Breast epithelium (tissue), 4 donors: ENCODE results near the gene KLK8. TPM values are rescaled to one million over a fixed set of nuclear protein-coding genes. Genes with fewer than 3 reads are reported as not detected.

Experiments used
- DNase-seq, 2 donors: peaks; one replicate each; pipeline ENCODE4 v3.0.0-alpha.2; 2019; ENCODE audit warnings: low spot score in 2 of 2
- H3K27ac ChIP-seq, 2 donors: fragments of 200-600 bp; sonication (generic) in 1 of 2; one replicate each; pipeline ENCODE4 v1.5.1; 2016 to 2019; ENCODE audit warnings: mild to moderate bottlenecking in 1 of 2
- H3K27me3 ChIP-seq, 2 donors: fragments of 200-600 bp; sonication (generic) in 1 of 2; one replicate each; pipeline versions ENCODE4 v1.5.1 to v1.6.0; 2017 to 2019; ENCODE audit warnings: control low read depth in 1 of 2, mild to moderate bottlenecking in 1 of 2
- H3K36me3 ChIP-seq: fragments of 200-600 bp; one replicate; pipeline ENCODE4 v1.5.1; 2019
- H3K4me1 ChIP-seq, 2 donors: fragments of 200-600 bp; sonication (generic); one replicate each; pipeline ENCODE4 v1.5.1; 2016 to 2019; ENCODE audit warnings: control low read depth in 1 of 2
- H3K4me3 ChIP-seq, 3 donors: fragments of 200-600 bp; sonication (generic); 1 replicate in 2 of 3; 2 replicates in 1 of 3; pipeline ENCODE4 v1.5.1; 2016 to 2019; ENCODE audit warnings: mild to moderate bottlenecking in 3 of 3, moderate library complexity in 2 of 3
- H3K9me3 ChIP-seq, 2 donors: fragments of 200-600 bp; sonication (generic) in 1 of 2; one replicate each; pipeline ENCODE4 v1.5.1; 2016 to 2019; ENCODE audit warnings: control low read depth in 1 of 2
- POLR2A ChIP-seq: fragments of 450-650 bp; IDR thresholded peaks from one replicate; pipeline ENCODE4 v1.6.1; 2016; ENCODE audit warnings: antibody characterized with exemption, mild to moderate bottlenecking, moderate library complexity
- POLR2AphosphoS5 ChIP-seq, 3 donors: sonication (generic); formaldehyde crosslinking; IDR thresholded peaks; one replicate each; pipeline ENCODE4 v1.6.1; 2017; ENCODE audit warnings: antibody characterized with exemption in 3 of 3
- intact Hi-C: fragments of 100-400 bp; cut with DNase I; formaldehyde crosslinking; loops from one replicate; pipeline ENCODE4 v1.15.1; 2023; ENCODE audit warnings: low total_unique reads
- total RNA-seq, 3 donors: library from RNA; depleted of rRNA; stranded (reverse); fragments of >200 nt; gene quantifications; one replicate each; pipeline ENCODE4 v1.1.0, GENCODE V29; 2016
- TF ChIP-seq, protein P1 (sequence below), 3 donors: fragments of 450-650 bp; IDR thresholded peaks; one replicate each; pipeline ENCODE4 v1.5.1; 2016 to 2017; ENCODE audit warnings: antibody characterized with exemption in 3 of 3, mild to moderate bottlenecking in 3 of 3, moderate library complexity in 3 of 3

Gene KLK8
- total RNA-seq, 3 donors from 2014 or later = 13.4 to 46.2 TPM; not detected in 1

DNA sequence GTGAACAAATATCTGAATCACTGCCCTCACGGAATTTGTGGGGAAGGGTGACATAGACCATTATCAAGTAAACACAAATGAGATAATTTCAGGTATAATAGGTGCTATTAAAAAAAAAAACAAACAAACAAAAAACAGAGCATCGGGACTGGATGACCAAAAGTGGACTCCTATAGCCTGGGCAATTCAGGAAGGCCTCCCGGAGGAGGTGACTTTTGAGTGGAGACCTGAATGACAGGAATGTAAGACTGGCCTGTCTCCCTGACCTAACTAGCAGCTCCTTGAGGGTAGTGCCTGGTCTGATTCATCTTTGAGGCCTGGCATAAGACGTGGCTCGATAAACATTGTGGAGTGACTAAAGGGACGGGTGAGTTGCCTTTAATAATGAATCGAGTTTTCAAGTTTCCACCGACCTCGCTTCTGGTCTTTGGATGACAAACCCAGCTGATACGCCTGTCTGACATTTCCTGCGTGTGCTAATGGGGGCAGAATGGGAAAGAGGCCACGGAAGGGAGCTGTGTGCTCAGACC lies 11.3 kb upstream of the KLK8 start:
- Histone ChIP-seq H3K4me3 (no peak overlapping the region), H3K4me1 (peaks cover 0 to 3% of the 10 kb centered on the region in 2 donors), H3K27me3 (peaks cover 0 to 9% of the 10 kb centered on the region in 2 donors), H3K36me3 (no peaks in the 10 kb centered on the region), H3K27ac (no peak overlapping the region), H3K9me3 (no peaks in the 10 kb centered on the region)
- TF ChIP-seq, protein P1, sequence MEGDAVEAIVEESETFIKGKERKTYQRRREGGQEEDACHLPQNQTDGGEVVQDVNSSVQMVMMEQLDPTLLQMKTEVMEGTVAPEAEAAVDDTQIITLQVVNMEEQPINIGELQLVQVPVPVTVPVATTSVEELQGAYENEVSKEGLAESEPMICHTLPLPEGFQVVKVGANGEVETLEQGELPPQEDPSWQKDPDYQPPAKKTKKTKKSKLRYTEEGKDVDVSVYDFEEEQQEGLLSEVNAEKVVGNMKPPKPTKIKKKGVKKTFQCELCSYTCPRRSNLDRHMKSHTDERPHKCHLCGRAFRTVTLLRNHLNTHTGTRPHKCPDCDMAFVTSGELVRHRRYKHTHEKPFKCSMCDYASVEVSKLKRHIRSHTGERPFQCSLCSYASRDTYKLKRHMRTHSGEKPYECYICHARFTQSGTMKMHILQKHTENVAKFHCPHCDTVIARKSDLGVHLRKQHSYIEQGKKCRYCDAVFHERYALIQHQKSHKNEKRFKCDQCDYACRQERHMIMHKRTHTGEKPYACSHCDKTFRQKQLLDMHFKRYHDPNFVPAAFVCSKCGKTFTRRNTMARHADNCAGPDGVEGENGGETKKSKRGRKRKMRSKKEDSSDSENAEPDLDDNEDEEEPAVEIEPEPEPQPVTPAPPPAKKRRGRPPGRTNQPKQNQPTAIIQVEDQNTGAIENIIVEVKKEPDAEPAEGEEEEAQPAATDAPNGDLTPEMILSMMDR (IDR thresholded peaks at IDR 0.05) = no peak
- TF ChIP-seq POLR2AphosphoS5 (IDR thresholded peaks at IDR 0.05) = no peak
- no peak for TF ChIP-seq POLR2A
- intact Hi-C loops = loop anchor here (10.0 kb wide), 1 partner anchor 78 kb away; no protein-coding TSS in a partner anchor
- DNase-seq = no peak

DNA sequence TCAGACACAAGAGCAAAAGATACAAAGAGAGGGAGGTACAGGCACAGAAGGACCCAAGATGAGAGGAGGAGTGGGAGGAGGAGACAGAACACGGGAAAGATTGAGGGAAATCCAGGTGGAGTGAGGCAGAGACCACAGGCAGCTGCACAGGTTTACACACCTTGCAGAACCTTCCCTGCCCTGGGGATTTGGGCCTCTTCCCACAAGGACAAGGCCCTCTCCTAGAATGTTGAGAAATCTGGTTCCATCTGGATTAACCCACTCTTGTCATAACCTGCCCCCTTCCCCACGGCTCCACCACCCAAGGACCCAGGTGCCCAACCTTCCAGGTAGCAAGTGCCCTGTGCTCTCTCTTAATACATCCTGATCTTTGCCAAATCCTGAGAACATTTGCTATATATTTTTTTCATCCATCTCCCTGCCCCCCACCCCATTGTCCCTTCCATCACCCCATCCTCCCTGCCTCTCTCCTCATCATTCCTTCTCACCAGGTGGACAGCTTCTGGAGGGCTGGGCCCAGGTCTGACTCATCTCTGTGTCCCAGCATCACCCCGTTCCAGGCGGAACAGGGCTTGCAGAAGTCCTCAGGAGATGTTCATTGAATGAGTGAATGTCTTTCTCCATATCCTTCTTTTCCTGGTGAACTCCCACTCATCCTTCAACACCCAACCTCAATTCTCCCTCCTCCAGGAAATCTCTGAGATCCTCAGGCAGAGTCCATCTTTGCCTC lies 8.8 kb upstream of the KLK8 start:
- Histone ChIP-seq H3K4me1 (no peaks in the 10 kb centered on the region), H3K27me3 (no peaks in the 10 kb centered on the region), H3K36me3 (no peaks in the 10 kb centered on the region), H3K9me3 (no peaks in the 10 kb centered on the region), H3K27ac (no peak overlapping the region), H3K4me3 (no peak overlapping the region)
- intact Hi-C loops = loop anchor here (10.0 kb wide), 1 partner anchor 75 kb away; no protein-coding TSS in a partner anchor
- DNase-seq = no peak
- TF ChIP-seq POLR2AphosphoS5 (IDR thresholded peaks at IDR 0.05) = no peak
- TF ChIP-seq POLR2A = no peak
- TF ChIP-seq, protein P1 (IDR thresholded peaks at IDR 0.05) = no peak

DNA sequence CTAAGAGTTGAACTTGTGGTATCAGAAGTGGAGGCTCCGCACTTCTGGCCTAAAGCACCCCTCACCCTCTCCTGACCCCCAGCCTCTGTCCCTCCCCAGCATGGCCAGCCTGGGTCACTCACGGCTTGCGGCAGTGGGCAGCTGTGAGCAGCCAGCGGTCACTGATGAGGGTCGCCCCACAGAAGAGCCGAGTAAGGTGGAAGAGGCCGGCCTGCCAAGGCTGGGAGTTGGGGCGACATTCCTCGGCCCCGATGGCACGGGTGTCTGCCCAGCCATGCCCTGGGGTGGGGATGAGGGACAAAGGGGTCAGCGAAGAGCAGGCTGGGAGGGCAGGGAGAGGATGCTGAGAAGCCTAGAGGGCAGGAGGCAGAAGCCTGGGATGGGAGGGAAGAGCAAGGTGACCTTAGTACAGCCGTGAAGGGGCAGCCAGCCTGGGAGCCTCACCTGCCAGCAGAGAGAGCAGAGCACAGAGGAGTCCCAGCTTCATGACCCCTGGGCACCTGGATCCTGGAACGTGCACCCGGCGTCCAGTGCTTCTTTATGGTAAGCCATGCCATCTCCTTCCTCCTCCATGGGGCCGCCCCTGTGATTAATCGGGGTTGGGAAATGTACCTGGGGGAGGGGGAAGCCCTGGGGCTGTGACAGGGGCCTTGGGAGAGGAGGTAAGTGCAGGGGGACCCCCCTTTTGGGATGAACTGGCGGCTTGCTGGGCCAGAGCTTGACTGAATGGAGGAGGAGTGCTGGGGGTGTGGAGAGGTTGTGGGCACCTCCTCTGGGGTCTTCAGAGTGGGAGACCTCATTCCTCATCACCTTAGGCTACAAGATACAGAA lies 7.9 kb upstream of the KLK8 start:
- no peaks in the 10 kb centered on the region for H3K27me3 ChIP-seq
- H3K9me3 ChIP-seq = no peaks in the 10 kb centered on the region
- no peaks in the 10 kb centered on the region for H3K36me3 ChIP-seq
- H3K4me1 ChIP-seq = no peaks in the 10 kb centered on the region
- DNase-seq = no peak
- TF ChIP-seq, protein P1 (IDR thresholded peaks at IDR 0.05) = no peak
- TF ChIP-seq POLR2A (no peak), POLR2AphosphoS5 (IDR thresholded peaks at IDR 0.05) (no peak)
- no peak overlapping the region for H3K4me3 ChIP-seq
- H3K27ac ChIP-seq = no peak overlapping the region
- intact Hi-C loops = no loop called here

DNA sequence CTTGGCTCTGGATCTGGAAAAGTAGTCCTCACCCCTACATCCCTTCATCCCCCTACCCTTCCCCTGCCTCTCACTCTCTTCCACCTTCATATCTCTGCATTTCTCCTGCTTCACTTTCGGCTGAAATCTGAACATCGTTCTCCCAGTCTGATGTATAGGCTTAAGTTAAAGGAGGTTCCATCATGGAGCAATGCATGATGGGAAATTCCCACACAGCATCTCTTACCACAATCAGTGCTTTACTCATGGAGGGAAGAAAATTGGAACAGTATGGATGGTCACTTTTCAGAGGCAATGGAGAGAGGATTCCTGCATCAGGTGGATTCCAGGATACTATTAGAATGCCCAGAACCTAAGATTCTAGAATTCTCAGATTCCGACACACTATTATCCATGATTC lies 6.1 kb upstream of the KLK8 start:
- Histone ChIP-seq H3K4me3 (no peak overlapping the region), H3K9me3 (no peaks in the 10 kb centered on the region), H3K36me3 (no peaks in the 10 kb centered on the region), H3K4me1 (no peaks in the 10 kb centered on the region), H3K27me3 (peaks cover 0 to 6% of the 10 kb centered on the region in 2 donors), H3K27ac (no peak overlapping the region)
- TF ChIP-seq POLR2A (no peak), POLR2AphosphoS5 (IDR thresholded peaks at IDR 0.05) (no peak)
- TF ChIP-seq, protein P1 (IDR thresholded peaks at IDR 0.05) = no peak
- intact Hi-C loops = no loop called here
- no peak for DNase-seq
